ENCODE measurements around the gene TANK.
"Not testable (repeated sequence)": the region's sequence is repeated elsewhere in the genome, so short reads cannot be mapped to it uniquely, and the experiment has no call there.

The TANK gene

DNA sequence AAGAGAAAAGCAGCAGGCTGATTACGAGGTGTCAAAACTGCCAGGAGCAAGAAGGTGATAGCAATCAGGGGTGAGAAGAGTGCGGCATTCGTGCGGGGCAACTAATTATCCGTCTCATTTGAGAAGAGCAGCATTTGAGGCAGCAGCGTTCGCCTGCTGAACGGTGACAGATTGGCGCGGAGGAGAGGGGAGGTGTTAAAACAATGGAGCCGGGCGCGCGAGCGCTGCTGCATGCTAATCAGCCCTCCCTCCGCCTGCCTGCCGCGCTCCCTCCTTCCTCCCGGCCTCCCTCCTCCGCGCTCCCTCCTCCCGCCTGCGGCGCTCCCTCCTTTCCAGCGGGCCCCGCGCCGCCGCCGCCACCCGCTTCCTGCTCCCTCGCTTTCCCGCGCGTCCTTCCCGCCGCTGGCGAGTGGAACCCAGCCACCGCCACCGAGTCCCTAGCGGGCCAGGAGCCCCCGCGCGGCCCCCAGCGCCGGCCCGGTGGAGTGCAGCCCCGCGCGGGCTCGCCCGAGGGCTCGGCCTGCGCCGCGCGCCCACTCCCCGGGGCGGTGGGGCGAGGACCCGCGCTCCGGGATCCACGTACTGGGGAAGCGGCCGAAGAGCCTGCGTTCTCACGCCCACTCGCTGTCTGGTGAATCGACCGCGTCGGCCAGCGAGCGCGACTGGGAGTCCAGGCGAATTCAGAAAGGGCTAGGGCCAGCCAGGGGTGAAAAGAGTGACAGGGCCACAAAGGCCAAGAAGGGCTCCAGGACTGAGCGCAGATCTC lies 78.5 kb downstream of the TANK start:
- H3K4me2 ChIP-seq (ENCODE audit: low read length) = peak overlapping the region; percentile 87
- H3K9me3 ChIP-seq (replicated peaks; ENCODE audit: low read length) = no peaks in the 10 kb centered on the region
- peaks cover 9% of the 10 kb centered on the region for H3K4me1 ChIP-seq (ENCODE audit: control insufficient read depth, insufficient read depth, low read length)
- peak overlapping the region; percentile 70 for H3K9ac ChIP-seq (ENCODE audit: low read depth, low read length)
- H3K36me3 ChIP-seq (ENCODE audit: insufficient read depth, low read length) = peaks cover 6% of the 10 kb centered on the region
- no peaks in the 10 kb centered on the region for H3K27me3 ChIP-seq (ENCODE audit: control insufficient read depth, insufficient read depth, low read length)
- H3K4me3 ChIP-seq (ENCODE audit: low read length) = peak overlapping the region; percentile 71

GRCh38 chr2:161239326-161240109 lies 79.3 kb downstream of the TANK start:
- H3K4me1 ChIP-seq (ENCODE audit: control insufficient read depth, insufficient read depth, low read length) = peaks cover 9% of the 10 kb centered on the region
- no peak overlapping the region for H3K9ac ChIP-seq (ENCODE audit: low read depth, low read length)
- peak overlapping the region; percentile 87 for H3K4me2 ChIP-seq (ENCODE audit: low read length)
- H3K36me3 ChIP-seq (ENCODE audit: insufficient read depth, low read length) = peaks cover 6% of the 10 kb centered on the region
- no peaks in the 10 kb centered on the region for H3K27me3 ChIP-seq (ENCODE audit: control insufficient read depth, insufficient read depth, low read length)
- H3K9me3 ChIP-seq (replicated peaks; ENCODE audit: low read length) = no peaks in the 10 kb centered on the region
- no peak overlapping the region for H3K4me3 ChIP-seq (ENCODE audit: low read length)

- Histone ChIP-seq H3K9me3 (replicated peaks; ENCODE audit: low read length) (no peaks in the 10 kb centered on the region), H3K4me2 (ENCODE audit: low read length) (no peak overlapping the region), H3K36me3 (ENCODE audit: insufficient read depth, low read length) (no peaks in the 10 kb centered on the region), H3K4me1 (ENCODE audit: control insufficient read depth, insufficient read depth, low read length) (peaks cover 9% of the 10 kb centered on the region), H3K9ac (ENCODE audit: low read depth, low read length) (no peak overlapping the region), H3K27me3 (ENCODE audit: control insufficient read depth, insufficient read depth, low read length) (peaks cover 5% of the 10 kb centered on the region), H3K4me3 (ENCODE audit: low read length) (no peak overlapping the region)
These were observed 81.7 kb downstream of the TANK start for GRCh38 chr2:161241894-161242293.

- Histone ChIP-seq H3K4me2 (ENCODE audit: low read length) (no peak overlapping the region), H3K4me1 (ENCODE audit: control insufficient read depth, insufficient read depth, low read length) (no peaks in the 10 kb centered on the region), H3K9me3 (replicated peaks; ENCODE audit: low read length) (no peaks in the 10 kb centered on the region), H3K36me3 (ENCODE audit: insufficient read depth, low read length) (no peaks in the 10 kb centered on the region), H3K4me3 (ENCODE audit: low read length) (no peak overlapping the region), H3K9ac (ENCODE audit: low read depth, low read length) (no peak overlapping the region), H3K27me3 (ENCODE audit: control insufficient read depth, insufficient read depth, low read length) (peaks cover 8% of the 10 kb centered on the region)
These were observed 83.1 kb downstream of the TANK start for GRCh38 chr2:161243312-161243711.

DNA sequence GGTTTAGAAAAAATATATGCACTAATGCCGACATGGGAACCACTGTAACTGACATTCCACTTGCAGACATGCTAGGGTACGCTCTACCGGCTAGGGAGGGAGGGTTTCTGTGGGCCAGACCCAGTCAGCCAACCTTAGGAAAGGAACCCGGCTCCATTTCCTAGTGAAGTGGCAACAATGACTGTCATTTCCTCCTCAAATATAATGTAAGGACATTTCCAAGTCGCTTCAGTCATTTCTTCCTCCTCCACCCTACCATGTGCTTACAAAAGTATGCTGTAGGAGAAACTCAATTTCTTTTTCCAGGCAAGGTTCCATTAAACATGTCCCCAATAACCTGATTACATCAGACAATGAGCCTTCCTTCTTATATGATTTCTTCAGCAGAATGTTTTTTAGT lies 83.7 kb downstream of the TANK start:
- Histone ChIP-seq H3K27me3 (ENCODE audit: control insufficient read depth, insufficient read depth, low read length) (peaks cover 14% of the 10 kb centered on the region), H3K9me3 (replicated peaks; ENCODE audit: low read length) (no peaks in the 10 kb centered on the region), H3K4me2 (ENCODE audit: low read length) (no peak overlapping the region), H3K9ac (ENCODE audit: low read depth, low read length) (no peak overlapping the region), H3K4me1 (ENCODE audit: control insufficient read depth, insufficient read depth, low read length) (no peaks in the 10 kb centered on the region), H3K4me3 (ENCODE audit: low read length) (no peak overlapping the region), H3K36me3 (ENCODE audit: insufficient read depth, low read length) (no peaks in the 10 kb centered on the region)

DNA sequence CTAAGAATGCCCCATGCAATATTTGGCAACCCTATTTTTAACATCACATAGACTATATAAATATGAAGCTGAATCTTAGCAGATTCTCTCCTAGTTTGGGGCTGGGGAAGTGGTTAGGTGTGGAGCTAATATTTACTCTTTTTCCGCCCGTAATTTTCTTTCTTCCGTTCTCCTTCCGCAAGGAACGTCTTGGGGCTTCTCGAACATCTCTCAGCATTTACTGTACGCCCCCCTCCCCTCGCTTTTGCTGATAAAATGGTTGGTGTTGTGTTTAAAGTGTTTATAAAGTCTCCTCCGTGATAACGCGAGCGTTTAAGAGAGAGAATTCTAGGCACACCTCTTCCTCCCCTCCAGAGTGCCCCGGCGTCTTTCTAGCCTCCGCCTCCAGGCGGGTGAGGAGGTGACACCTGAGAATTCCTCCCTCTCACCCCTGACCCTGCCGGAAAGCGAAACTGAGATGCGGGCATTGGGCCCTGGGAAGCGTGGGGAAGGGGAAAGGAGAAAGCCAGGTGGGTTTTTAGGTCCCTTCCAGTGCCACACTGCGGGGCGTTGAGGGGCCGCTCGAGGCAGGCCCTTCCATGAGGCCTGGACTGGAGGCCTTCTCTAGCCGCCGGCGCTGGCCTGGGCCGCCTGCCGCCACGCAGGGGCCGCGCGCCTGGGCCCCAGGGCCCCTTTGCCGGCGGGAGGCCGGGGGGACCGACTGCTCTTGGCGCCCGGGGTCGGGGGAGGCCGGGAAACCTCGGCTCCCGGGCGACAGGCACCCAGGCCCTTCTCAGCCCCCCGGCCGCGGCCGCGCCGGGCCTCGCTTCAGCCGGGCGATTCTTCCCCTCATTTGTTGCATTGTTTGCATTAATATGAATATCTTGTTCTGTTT lies 84.4 kb downstream of the TANK start:
- H3K4me3 ChIP-seq (ENCODE audit: low read length); H3K9me3 ChIP-seq (replicated peaks; ENCODE audit: low read length); H3K9ac ChIP-seq (ENCODE audit: low read depth, low read length); H3K4me2 ChIP-seq (ENCODE audit: low read length); H3K4me1 ChIP-seq (ENCODE audit: control insufficient read depth, insufficient read depth, low read length); H3K36me3 ChIP-seq (ENCODE audit: insufficient read depth, low read length): not testable (repeated sequence)
- H3K27me3 ChIP-seq (ENCODE audit: control insufficient read depth, insufficient read depth, low read length) = peaks cover 19% of the 10 kb centered on the region

DNA sequence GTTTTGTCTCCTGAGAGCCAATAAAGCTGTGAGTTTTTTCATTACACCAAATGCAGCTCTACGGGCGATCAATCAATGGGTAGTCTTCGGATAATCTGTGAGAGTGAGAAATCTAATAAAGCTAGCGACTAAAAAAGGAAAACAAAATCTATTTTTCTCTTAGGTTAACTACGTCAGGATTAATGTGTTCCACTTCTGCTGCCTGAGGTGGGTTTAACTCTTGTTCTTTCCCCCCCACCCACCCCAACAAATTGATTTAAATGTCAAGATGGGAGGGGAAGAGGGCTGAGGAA lies 85.0 kb downstream of the TANK start:
- H3K9me3 ChIP-seq (replicated peaks; ENCODE audit: low read length) = no peaks in the 10 kb centered on the region
- H3K4me1 ChIP-seq (ENCODE audit: control insufficient read depth, insufficient read depth, low read length) = no peaks in the 10 kb centered on the region
- H3K36me3 ChIP-seq (ENCODE audit: insufficient read depth, low read length) = no peaks in the 10 kb centered on the region
- peaks cover 25% of the 10 kb centered on the region for H3K27me3 ChIP-seq (ENCODE audit: control insufficient read depth, insufficient read depth, low read length)
- no peak overlapping the region for H3K4me3 ChIP-seq (ENCODE audit: low read length)
- no peak overlapping the region for H3K9ac ChIP-seq (ENCODE audit: low read depth, low read length)
- no peak overlapping the region for H3K4me2 ChIP-seq (ENCODE audit: low read length)

GRCh38 chr2:161245671-161246070 lies 85.4 kb downstream of the TANK start:
- Histone ChIP-seq H3K4me3 (ENCODE audit: low read length) (no peak overlapping the region), H3K4me2 (ENCODE audit: low read length) (no peak overlapping the region), H3K9me3 (replicated peaks; ENCODE audit: low read length) (no peaks in the 10 kb centered on the region), H3K36me3 (ENCODE audit: insufficient read depth, low read length) (no peaks in the 10 kb centered on the region), H3K4me1 (ENCODE audit: control insufficient read depth, insufficient read depth, low read length) (no peaks in the 10 kb centered on the region), H3K9ac (ENCODE audit: low read depth, low read length) (no peak overlapping the region), H3K27me3 (ENCODE audit: control insufficient read depth, insufficient read depth, low read length) (peaks cover 25% of the 10 kb centered on the region)

DNA sequence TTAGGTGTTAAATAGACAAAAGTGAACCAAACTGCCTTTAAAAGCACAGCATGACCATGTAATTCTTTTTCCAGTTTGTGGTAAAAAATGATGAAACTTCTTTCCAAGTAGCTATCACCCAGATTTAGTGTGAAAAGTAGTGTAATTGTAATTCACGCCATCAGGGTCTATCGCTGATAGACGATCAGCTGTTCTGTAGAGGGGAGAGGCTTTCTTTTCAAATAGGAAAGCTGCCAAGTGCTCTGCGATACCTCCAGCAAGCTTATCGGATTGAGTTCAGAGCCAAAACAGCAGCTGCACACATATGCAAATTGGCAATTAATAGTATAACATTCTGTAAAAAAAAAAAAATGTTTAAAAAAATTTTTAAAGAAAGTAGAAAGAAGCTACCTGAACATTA lies 86.1 kb downstream of the TANK start:
- Histone ChIP-seq H3K4me3 (ENCODE audit: low read length) (no peak overlapping the region), H3K36me3 (ENCODE audit: insufficient read depth, low read length) (no peaks in the 10 kb centered on the region), H3K9ac (ENCODE audit: low read depth, low read length) (no peak overlapping the region), H3K4me2 (ENCODE audit: low read length) (no peak overlapping the region), H3K27me3 (ENCODE audit: control insufficient read depth, insufficient read depth, low read length) (peaks cover 25% of the 10 kb centered on the region), H3K4me1 (ENCODE audit: control insufficient read depth, insufficient read depth, low read length) (no peaks in the 10 kb centered on the region), H3K9me3 (replicated peaks; ENCODE audit: low read length) (no peaks in the 10 kb centered on the region)

- H3K27me3 ChIP-seq (ENCODE audit: control insufficient read depth, insufficient read depth, low read length) = peaks cover 25% of the 10 kb centered on the region
- no peaks in the 10 kb centered on the region for H3K9me3 ChIP-seq (replicated peaks; ENCODE audit: low read length)
- no peak overlapping the region for H3K4me2 ChIP-seq (ENCODE audit: low read length)
- no peaks in the 10 kb centered on the region for H3K4me1 ChIP-seq (ENCODE audit: control insufficient read depth, insufficient read depth, low read length)
- H3K4me3 ChIP-seq (ENCODE audit: low read length) = no peak overlapping the region
- no peak overlapping the region for H3K9ac ChIP-seq (ENCODE audit: low read depth, low read length)
- no peaks in the 10 kb centered on the region for H3K36me3 ChIP-seq (ENCODE audit: insufficient read depth, low read length)
These were observed 90.7 kb downstream of the TANK start for GRCh38 chr2:161250864-161251436.
